GM12891 (cell line): ENCODE measurements around the gene STK11IP.

ENCODE experiments used
- POLR2A ChIP-seq: IDR thresholded peaks from 2 replicates; pipeline ENCODE4 v1.6.1; 2011; ENCODE audit warnings: low read depth, low read length, control low read depth
- POLR2AphosphoS5 ChIP-seq: IDR thresholded peaks from 2 replicates; pipeline ENCODE4 v1.6.1; 2011; ENCODE audit warnings: low read depth, low read length, control low read depth
- SPI1 ChIP-seq: IDR thresholded peaks from 2 replicates; pipeline ENCODE4 v1.6.1; 2011; ENCODE audit warnings: low read depth, low read length, control low read depth
- TAF1 ChIP-seq: IDR thresholded peaks from 2 replicates; pipeline ENCODE4 v1.6.1; 2011; ENCODE audit warnings: low read depth, low read length, control low read depth

DNA sequence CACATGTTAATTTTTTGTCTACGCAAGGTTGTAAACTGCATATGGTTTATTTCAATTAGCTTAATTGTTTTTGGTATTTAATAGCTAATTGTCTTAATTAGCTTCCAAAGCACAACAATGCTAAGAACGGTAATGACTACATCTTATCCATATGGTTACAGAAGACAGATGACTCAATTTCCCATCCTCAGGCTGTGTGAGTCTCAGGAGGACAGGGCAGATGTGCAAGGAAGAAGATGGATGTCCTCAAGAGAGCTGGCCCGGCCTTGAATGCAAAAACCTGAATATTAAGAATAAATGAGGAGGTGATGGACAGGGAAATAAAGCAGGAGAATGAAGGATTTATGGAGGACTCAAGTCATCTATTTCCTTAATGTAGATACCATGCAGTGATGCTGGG lies 61.2 kb downstream of the STK11IP start:
- TF ChIP-seq TAF1 (no peak), POLR2A (no peak), POLR2AphosphoS5 (no peak), SPI1 (no peak)
